Small intestine (tissue), 16 donors: ENCODE results near the gene HYPK. TPM values are rescaled to one million over a fixed set of nuclear protein-coding genes. Genes with fewer than 3 reads are reported as not detected.

Experiments
- DNase-seq, 2 donors: peaks; one replicate each; pipeline versions ENCODE4 v3.0.0 to v3.0.0-alpha.2; 2013
- FAIRE-seq: peaks from 2 replicates; lab custom pipeline; 2012; peaks lifted over from hg19 to GRCh38; lab: Jason Lieb, UNC
- H3K27ac ChIP-seq, 3 donors: one replicate each; pipeline ENCODE4 v1.5.1; 2013; ENCODE audit warnings: low read length in 2 of 3, mild to moderate bottlenecking in 2 of 3, control low read depth in 1 of 3, inconsistent platforms in 1 of 3, low read depth in 1 of 3, moderate library complexity in 1 of 3
- H3K27me3 ChIP-seq, 3 donors: one replicate each; pipeline ENCODE4 v1.6.1; 2013; ENCODE audit warnings: low read length in 3 of 3, inconsistent platforms in 1 of 3; ENCODE audit not compliant: control insufficient read depth in 3 of 3, insufficient read depth in 3 of 3
- H3K36me3 ChIP-seq, 3 donors: one replicate each; pipeline ENCODE4 v1.6.1; 2013; ENCODE audit warnings: low read length in 3 of 3, inconsistent platforms in 1 of 3, low read depth in 1 of 3, mild to moderate bottlenecking in 1 of 3, moderate library complexity in 1 of 3; ENCODE audit not compliant: control insufficient read depth in 3 of 3, insufficient read depth in 2 of 3
- H3K4me1 ChIP-seq, 3 donors: one replicate each; pipeline ENCODE4 v1.6.1; 2013; ENCODE audit warnings: low read length in 2 of 3, inconsistent platforms in 1 of 3, low read depth in 1 of 3, mild to moderate bottlenecking in 1 of 3, moderate library complexity in 1 of 3; ENCODE audit not compliant: control insufficient read depth in 3 of 3, insufficient read depth in 2 of 3
- H3K4me3 ChIP-seq, 3 donors: one replicate each; pipeline ENCODE4 v1.5.1; 2013; ENCODE audit warnings: low read length in 3 of 3, control low read depth in 1 of 3, inconsistent platforms in 1 of 3, low read depth in 1 of 3, mild to moderate bottlenecking in 1 of 3, moderate library complexity in 1 of 3
- H3K9me3 ChIP-seq, 2 donors: one replicate each; pipeline ENCODE4 v1.6.1; 2013; ENCODE audit warnings: low read depth in 1 of 2, low read length in 1 of 2; ENCODE audit not compliant: control insufficient read depth in 2 of 2, insufficient read depth in 1 of 2
- WGBS, 3 donors: extraction: QIAGEN DNeasy Blood & Tissue Kit; methylation state at CpG; one replicate each; pipeline ENCODE4 v1.1.7; 2013; 5-methylcytosine and 5-hydroxymethylcytosine counted together
- long read RNA-seq, 10 donors: transcript quantifications; one replicate each; lab custom pipeline, GENCODE V29; 2026
- polyA plus RNA-seq, 4 donors: library from polyadenylated mRNA; stranded (reverse) in 3 of 4; unstranded in 1 of 4; fragments of 200-250 nt in 3 of 4; fragments of 120-200 nt in 1 of 4; gene quantifications; one replicate each; pipeline versions ENCODE4 v1.2.1 to v1.2.3, GENCODE V29; 2013
- donor health status: healthy with polysubstance abuse.
- donor health status: control.
- donor health status: control.
- donor health status: Bipolar disorder and iron deficiency.
- donor health status: healthy.

Gene HYPK, protein sequence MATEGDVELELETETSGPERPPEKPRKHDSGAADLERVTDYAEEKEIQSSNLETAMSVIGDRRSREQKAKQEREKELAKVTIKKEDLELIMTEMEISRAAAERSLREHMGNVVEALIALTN
- 10 to 100 TPM in 2 of 4 donors, 1 to 10 TPM in 2; 4.9 to 24.3 (median 9.1) TPM for polyA plus RNA-seq
- long read RNA-seq, donor 1, result 0 reads
- long read RNA-seq, donor 2, transcript HYPK-202 (4 exons, 1,051 nt), result major isoform, 29 of 29 reads
- long read RNA-seq, donor 2, partial matches to known transcripts, result 0 of 29 reads
- long read RNA-seq, donor 2, other reads (novel, unspliced or antisense), result 0 of 29 reads
- long read RNA-seq, donor 3, full-length matches to known transcripts, result 53 of 53 reads
- long read RNA-seq, donor 3, partial matches to known transcripts, result 0 of 53 reads
- long read RNA-seq, donor 3, other reads (novel, unspliced or antisense), result 0 of 53 reads
- long read RNA-seq, donor 4, partial matches to known transcripts, result 0 of 5 reads
- long read RNA-seq, donor 4, other reads (novel, unspliced or antisense), result 0 of 5 reads
- long read RNA-seq, donor 5, transcript HYPK-202 (4 exons, 1,051 nt), result major isoform, 20 of 20 reads
- long read RNA-seq, donor 5, partial matches to known transcripts, result 0 of 20 reads
- long read RNA-seq, donor 5, other reads (novel, unspliced or antisense), result 0 of 20 reads
- long read RNA-seq, donor 6, transcript HYPK-202 (4 exons, 1,051 nt), result major isoform, 34 of 37 reads
- long read RNA-seq, donor 6, partial matches to known transcripts, result 0 of 37 reads
- long read RNA-seq, donor 6, other reads (novel, unspliced or antisense), result 0 of 37 reads
- long read RNA-seq, donor 7, transcript HYPK-202 (4 exons, 1,051 nt), result major isoform, 121 of 123 reads
- long read RNA-seq, donor 7, partial matches to known transcripts, result 0 of 123 reads
- long read RNA-seq, donor 7, other reads (novel, unspliced or antisense), result 0 of 123 reads
- long read RNA-seq, donor 8, transcript HYPK-202 (4 exons, 1,051 nt), result major isoform, 6 of 6 reads
- long read RNA-seq, donor 8, partial matches to known transcripts, result 0 of 6 reads
- long read RNA-seq, donor 8, other reads (novel, unspliced or antisense), result 0 of 6 reads
- long read RNA-seq, donor 9, transcript HYPK-202 (4 exons, 1,051 nt), result major isoform, 13 of 13 reads
- long read RNA-seq, donor 9, partial matches to known transcripts, result 0 of 13 reads
- long read RNA-seq, donor 9, other reads (novel, unspliced or antisense), result 0 of 13 reads
- long read RNA-seq, donor 10, full-length matches to known transcripts, result 79 of 79 reads
- long read RNA-seq, donor 10, partial matches to known transcripts, result 0 of 79 reads
- long read RNA-seq, donor 10, other reads (novel, unspliced or antisense), result 0 of 79 reads

GRCh38 chr15:43800286-43801141 is at the start of gene HYPK:
TSS of gene HYPK (plus strand) at chr15:43800599. CDS start at chr15:43800623, 24 bp downstream.
- H3K36me3 ChIP-seq, result peaks cover 4 to 51% (median 7%) of the 10 kb centered on the region in 3 donors
- H3K4me3 ChIP-seq, result peak within 1 kb of the TSS; percentile 69 to 90 (median 71)
- peak; percentile 92 to 95 for DNase-seq
- H3K27me3 ChIP-seq, result no peaks in the 10 kb centered on the region
- H3K9me3 ChIP-seq, result peaks cover 0 to 6% of the 10 kb centered on the region in 2 donors
- no peak for FAIRE-seq
- H3K27ac ChIP-seq, result peak within 1 kb of the TSS; percentile 38 to 95 (median 85)
- 7 to 9% (median 8%) methylated on average over 44 of the region's 44 CpGs for WGBS, 3 donors
- peaks cover 0 to 22% (median 2%) of the 10 kb centered on the region in 3 donors for H3K4me1 ChIP-seq

- 72 to 79% (median 74%) methylated on average over 6 of the region's 6 CpGs for WGBS, 3 donors
- FAIRE-seq, result no peak
These were observed 48.5 kb upstream of the HYPK start for GRCh38 chr15:43751885-43752284.

DNA sequence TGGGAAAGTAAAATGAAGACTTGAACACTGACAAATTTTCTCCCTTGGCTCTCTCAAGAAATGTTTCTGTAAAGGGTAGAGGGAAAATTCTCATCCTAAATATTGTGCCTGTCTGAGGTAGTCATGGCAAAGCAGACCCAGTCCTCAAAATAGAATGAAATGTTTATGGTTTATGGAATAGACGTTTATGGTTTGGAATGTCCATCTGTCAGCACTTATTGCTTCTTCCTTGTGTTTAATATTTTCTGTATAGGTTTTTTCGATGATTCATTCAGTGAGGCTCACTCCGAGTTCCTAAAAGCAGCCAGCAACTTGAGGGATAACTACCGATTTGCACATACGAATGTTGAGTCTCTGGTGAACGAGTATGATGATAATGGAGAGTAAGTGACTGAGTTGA is 37.6 kb upstream of the HYPK start:
- WGBS, 3 donors, result 69 to 84% (median 80%) methylated on average over 6 of the region's 6 CpGs
- Histone ChIP-seq H3K9me3 (no peaks in the 10 kb centered on the region), H3K36me3 (peaks cover 16 to 59% (median 30%) of the 10 kb centered on the region in 3 donors), H3K27me3 (no peaks in the 10 kb centered on the region), H3K4me1 (no peaks in the 10 kb centered on the region), H3K27ac (no peak overlapping the region), H3K4me3 (no peak overlapping the region)
- FAIRE-seq (no peak), DNase-seq (no peak)

More at GRCh38 chr15:43751885-43752284, 48.5 kb upstream of the HYPK start:
- Histone ChIP-seq H3K4me1 (peaks cover 0 to 2% (median 0%) of the 10 kb centered on the region in 3 donors), H3K27me3 (no peaks in the 10 kb centered on the region), H3K27ac (no peak overlapping the region), H3K4me3 (no peak overlapping the region), H3K9me3 (no peaks in the 10 kb centered on the region), H3K36me3 (peaks cover 5 to 39% (median 9%) of the 10 kb centered on the region in 3 donors)
- no peak for DNase-seq

DNA sequence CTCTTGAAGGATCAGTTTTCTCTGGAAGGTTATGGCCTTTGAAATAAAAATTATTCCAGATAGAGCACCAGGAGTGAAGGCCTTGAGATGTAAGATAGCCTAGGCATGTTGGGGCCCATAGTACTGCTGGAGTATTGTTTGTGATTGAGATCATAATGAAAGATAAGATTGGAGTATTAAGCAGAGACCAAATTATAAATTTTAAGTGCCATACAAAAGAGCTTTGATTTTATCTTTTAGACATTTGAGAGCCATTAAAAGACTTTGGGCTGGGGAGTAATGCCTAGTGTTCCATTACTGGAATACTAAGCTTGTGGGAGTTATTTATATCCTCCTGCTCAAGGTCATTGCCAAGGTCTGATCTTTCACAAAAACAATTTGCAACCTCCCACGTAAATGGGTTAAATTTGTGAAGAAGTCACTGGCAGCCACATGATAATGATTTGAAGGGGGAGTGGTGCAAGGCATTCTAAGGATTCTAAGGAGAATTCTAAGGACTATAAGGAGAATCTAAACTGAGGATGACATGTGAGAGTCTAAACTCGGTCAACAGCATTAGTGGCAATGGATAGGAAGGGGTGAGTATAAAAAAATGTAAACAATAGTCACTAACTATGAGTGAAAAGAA is 36.5 kb upstream of the HYPK start:
- 74 to 78% (median 76%) methylated on average over 2 of the region's 2 CpGs for WGBS, 3 donors
- Histone ChIP-seq H3K4me3 (no peak overlapping the region), H3K27ac (no peak overlapping the region), H3K9me3 (no peaks in the 10 kb centered on the region), H3K4me1 (no peaks in the 10 kb centered on the region), H3K36me3 (peaks cover 16 to 55% (median 37%) of the 10 kb centered on the region in 3 donors), H3K27me3 (no peaks in the 10 kb centered on the region)
- DNase-seq, result no peak
- no peak for FAIRE-seq

DNA sequence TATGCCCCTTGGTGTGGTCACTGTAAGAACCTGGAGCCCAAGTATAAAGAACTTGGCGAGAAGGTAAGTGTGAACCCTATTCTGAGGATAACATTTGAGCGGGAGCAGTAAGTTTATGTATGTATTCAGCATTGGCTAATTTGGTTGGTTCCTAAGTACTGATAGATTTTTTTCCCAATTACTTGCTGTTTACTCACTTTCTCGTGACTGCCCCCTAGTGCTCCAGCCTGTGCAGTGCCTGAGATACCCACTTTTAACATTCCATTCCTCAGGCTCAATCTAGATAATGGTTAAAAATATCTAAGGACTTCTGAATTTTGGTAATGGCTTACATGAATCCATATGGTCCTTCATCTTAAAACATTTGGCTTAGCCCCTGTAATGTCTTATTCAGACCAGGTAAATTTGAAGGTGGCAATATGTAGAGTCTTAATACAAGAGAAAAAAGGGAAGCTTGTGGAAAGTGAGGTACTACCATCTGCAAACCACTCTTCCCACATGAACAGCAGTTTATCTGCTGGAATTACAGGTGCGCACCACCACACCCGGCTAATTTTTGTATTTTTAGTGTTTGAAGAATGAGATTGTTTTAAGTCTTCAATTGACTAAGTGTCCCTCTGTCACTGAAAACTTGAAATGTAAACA is 30.7 kb upstream of the HYPK start:
- H3K36me3 ChIP-seq, result peaks cover 20 to 49% (median 46%) of the 10 kb centered on the region in 3 donors
- no peak overlapping the region for H3K4me3 ChIP-seq
- no peaks in the 10 kb centered on the region for H3K9me3 ChIP-seq
- peaks cover 0 to under 1% (median 0%) of the 10 kb centered on the region in 3 donors for H3K4me1 ChIP-seq
- peak; percentile 45 to 67 for DNase-seq
- no peak for FAIRE-seq
- H3K27me3 ChIP-seq, result no peaks in the 10 kb centered on the region
- WGBS, 3 donors, result 61 to 72% (median 65%) methylated on average over 5 of the region's 5 CpGs
- H3K27ac ChIP-seq, result no peak overlapping the region

DNA sequence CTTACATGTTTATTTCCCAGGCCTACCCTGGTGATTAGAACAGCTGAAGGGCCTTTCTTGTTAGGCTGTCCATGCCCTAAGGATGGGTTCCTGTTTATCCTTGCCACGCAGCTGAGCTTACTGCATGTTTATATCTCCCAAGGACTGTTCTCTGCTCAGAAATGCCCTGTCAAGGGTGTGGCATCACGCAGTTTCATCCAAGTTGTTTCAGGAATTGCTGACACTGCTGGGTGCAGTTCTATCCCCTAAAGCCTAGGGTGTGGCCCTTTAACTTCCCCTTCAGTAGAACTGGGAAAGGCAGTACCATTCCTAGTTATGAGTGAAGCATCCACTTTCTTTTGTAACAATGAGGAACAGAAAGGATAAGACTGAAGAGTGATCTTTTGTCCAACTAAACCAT is 28.6 kb upstream of the HYPK start:
- Histone ChIP-seq H3K4me3 (no peak overlapping the region), H3K4me1 (peaks cover 0 to 11% (median 0%) of the 10 kb centered on the region in 3 donors), H3K9me3 (no peaks in the 10 kb centered on the region), H3K27ac (peak overlapping the region in 1 of 3 donors; percentile 3), H3K36me3 (peaks cover 10 to 49% (median 33%) of the 10 kb centered on the region in 3 donors), H3K27me3 (no peaks in the 10 kb centered on the region)
- 42 to 50% (median 50%) methylated on average over 2 of the region's 2 CpGs for WGBS, 3 donors
- FAIRE-seq, result no peak
- DNase-seq, result peak in 1 of 2 donors; percentile 63
